Smooth muscle cell of bladder (primary cell): ENCODE data around the gene SLCO1A2. TPM values are rescaled to one million over a fixed set of nuclear protein-coding genes. Genes with fewer than 3 reads are reported as not detected.

ENCODE experiments used
- total RNA-seq: library from RNA; depleted of rRNA; stranded (reverse); fragments of >200 nt; gene quantifications from 2 replicates; pipeline ENCODE4 v1.2.3, GENCODE V29; 2014

The SLCO1A2 gene, protein sequence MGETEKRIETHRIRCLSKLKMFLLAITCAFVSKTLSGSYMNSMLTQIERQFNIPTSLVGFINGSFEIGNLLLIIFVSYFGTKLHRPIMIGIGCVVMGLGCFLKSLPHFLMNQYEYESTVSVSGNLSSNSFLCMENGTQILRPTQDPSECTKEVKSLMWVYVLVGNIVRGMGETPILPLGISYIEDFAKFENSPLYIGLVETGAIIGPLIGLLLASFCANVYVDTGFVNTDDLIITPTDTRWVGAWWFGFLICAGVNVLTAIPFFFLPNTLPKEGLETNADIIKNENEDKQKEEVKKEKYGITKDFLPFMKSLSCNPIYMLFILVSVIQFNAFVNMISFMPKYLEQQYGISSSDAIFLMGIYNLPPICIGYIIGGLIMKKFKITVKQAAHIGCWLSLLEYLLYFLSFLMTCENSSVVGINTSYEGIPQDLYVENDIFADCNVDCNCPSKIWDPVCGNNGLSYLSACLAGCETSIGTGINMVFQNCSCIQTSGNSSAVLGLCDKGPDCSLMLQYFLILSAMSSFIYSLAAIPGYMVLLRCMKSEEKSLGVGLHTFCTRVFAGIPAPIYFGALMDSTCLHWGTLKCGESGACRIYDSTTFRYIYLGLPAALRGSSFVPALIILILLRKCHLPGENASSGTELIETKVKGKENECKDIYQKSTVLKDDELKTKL
- total RNA-seq: 0.14 TPM in 1 of 2 replicates, not detected in the other

DNA sequence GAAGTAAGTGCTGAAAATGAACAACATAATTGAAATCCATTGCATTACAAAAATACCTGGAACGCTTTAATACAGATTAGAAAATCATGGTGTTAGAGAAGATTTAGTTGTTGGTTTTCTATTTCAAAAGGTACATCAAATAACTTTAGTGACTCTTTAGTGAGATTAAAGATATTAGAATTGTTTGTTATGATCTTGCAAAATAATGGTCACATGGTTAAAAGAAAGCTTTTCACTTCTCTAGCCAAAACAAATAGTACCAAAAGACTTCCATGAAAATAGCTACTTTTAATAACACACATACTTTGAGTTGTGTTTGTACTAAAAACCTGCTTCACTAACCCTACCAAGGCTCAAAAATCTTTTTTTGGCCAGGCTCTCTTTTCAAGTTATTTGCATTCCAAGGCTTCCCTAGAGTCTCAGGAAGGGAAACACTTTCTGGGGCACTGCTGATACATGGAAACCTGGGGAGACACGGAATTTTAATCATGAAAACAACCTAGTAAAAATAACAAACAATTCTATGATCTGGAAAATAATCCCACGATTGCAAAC lies at the start of gene SLCO1A2:
SLCO1A2 (minus strand) TSS at position 147 of the 555 bp plus-strand sequence. CDS start 270 bp downstream, outside the sequence.

DNA sequence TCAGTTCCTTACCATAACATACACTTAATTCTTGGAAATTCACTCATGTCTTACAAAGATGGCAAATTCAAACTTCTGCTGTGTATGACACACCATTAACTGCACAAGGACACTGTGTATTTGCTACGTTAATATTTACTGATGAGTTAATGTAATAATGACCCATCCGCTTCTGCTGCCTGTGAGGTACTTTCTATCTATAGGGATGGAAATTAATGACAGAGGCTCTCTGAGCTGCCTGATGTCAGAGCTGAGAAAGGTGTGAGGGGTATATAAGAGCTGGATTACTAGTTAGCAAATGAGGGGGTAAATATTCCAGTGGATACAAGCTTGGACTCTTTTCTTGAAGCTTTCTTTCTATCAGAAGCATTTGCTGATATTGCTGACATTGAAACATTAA lies 37.9 kb upstream of the SLCO1A2 start, which contains the start of gene IAPP:
IAPP (plus strand) TSS at position 301 of the 400 bp plus-strand sequence. CDS start 450 bp downstream, outside the sequence.

Other genes with a start within 250 kb of the SLCO1A2 start
- gene SLCO1B1, start 203.7 kb downstream of the SLCO1A2 start, total RNA-seq: not detected in 2 replicates
- not detected in 2 replicates for gene IAPP, start 38.0 kb upstream of the SLCO1A2 start, total RNA-seq
- 10.1 and 12.4 TPM in 2 replicates for gene PYROXD1, start 102.7 kb upstream of the SLCO1A2 start, total RNA-seq
- gene RECQL, start 166.7 kb upstream of the SLCO1A2 start, total RNA-seq: 46.8 and 51.5 TPM in 2 replicates
- gene GOLT1B, start 166.9 kb upstream of the SLCO1A2 start, total RNA-seq: 49.6 and 56.8 TPM in 2 replicates
- under 0.01 and 0.18 TPM in 2 replicates for gene SPX, start 191.4 kb upstream of the SLCO1A2 start, total RNA-seq